Lung microvascular endothelial cell (primary cell): ENCODE results near the gene MUS81. TPM values are rescaled to one million over a fixed set of nuclear protein-coding genes. Genes with fewer than 3 reads are reported as not detected.
A peak's percentile ranks its signal among the peaks of the same experiment; 100 is the strongest.
"Not testable (repeated sequence)": the region's sequence is repeated elsewhere in the genome, so short reads cannot be mapped to it uniquely, and the experiment has no call there.

Experiments
- DNase-seq, 2 donors: peaks; one replicate each; pipeline versions ENCODE4 v3.0.0 to v3.0.0-alpha.2; 2010; ENCODE audit warnings: low read depth in 2 of 2
- total RNA-seq: library from RNA; depleted of rRNA; stranded (reverse); fragments of >200 nt; gene quantifications from 2 replicates; pipeline ENCODE4 v1.2.1, GENCODE V29; 2014

MUS81 gene
- 27.7 and 36.3 TPM in 2 replicates for total RNA-seq

GRCh38 chr11:65860278-65861164 is at the start of gene MUS81:
Gene MUS81 (plus strand): TSS chr11:65860433. CDS start chr11:65860754, 321 bp downstream.
- peak; percentile 97 to 98 for DNase-seq

- DNase-seq = no peak
Measured at GRCh38 chr11:65811764-65812475, 48.3 kb upstream of the MUS81 start.

- peak; percentile 43 to 87 for DNase-seq
Measured at GRCh38 chr11:65814131-65814985, 45.9 kb upstream of the MUS81 start.

GRCh38 chr11:65814986-65815565 is 45.2 kb upstream of the MUS81 start:
- no peak for DNase-seq

- no peak for DNase-seq
Measured at GRCh38 chr11:65816696-65817095, 43.5 kb upstream of the MUS81 start.

- DNase-seq = no peak
Measured at GRCh38 chr11:65817312-65817834, 42.9 kb upstream of the MUS81 start.

- peak; percentile 87 to 93 for DNase-seq
Measured at GRCh38 chr11:65817835-65818680, 42.2 kb upstream of the MUS81 start.

- DNase-seq = no peak
Measured at GRCh38 chr11:65821107-65821506, 39.1 kb upstream of the MUS81 start.

- DNase-seq = no peak
Measured at GRCh38 chr11:65822776-65823528, 37.3 kb upstream of the MUS81 start.

- DNase-seq = no peak
Measured at GRCh38 chr11:65826984-65827735, 33.1 kb upstream of the MUS81 start.

GRCh38 chr11:65829459-65829858 is 30.8 kb upstream of the MUS81 start:
- DNase-seq = no peak

GRCh38 chr11:65832231-65832630 is 28.0 kb upstream of the MUS81 start:
- not testable (repeated sequence) for DNase-seq

GRCh38 chr11:65833297-65834030 is 26.8 kb upstream of the MUS81 start, which contains the start of gene SNX32:
Gene SNX32 (plus strand): TSS chr11:65833963. CDS start chr11:65834066, 103 bp downstream.
- peak; percentile 86 to 94 for DNase-seq

- no peak for DNase-seq
Measured at GRCh38 chr11:65834202-65834601, 26.0 kb upstream of the MUS81 start.

GRCh38 chr11:65842144-65842543 is 18.1 kb upstream of the MUS81 start:
- DNase-seq = no peak

GRCh38 chr11:65843811-65844210 is 16.4 kb upstream of the MUS81 start:
- no peak for DNase-seq

- no peak for DNase-seq
Measured at GRCh38 chr11:65844231-65844872, 15.9 kb upstream of the MUS81 start.
